Astrocyte of the spinal cord (primary cell): Measurements from ENCODE around the gene ZNF469.

Source experiments
- DNase-seq: peaks from one replicate; pipeline ENCODE4 v3.0.0; 2011; ENCODE audit warnings: low read depth, low spot score
- H3K4me3 ChIP-seq: 2 replicates; pipeline ENCODE4 v1.5.1; 2011; ENCODE audit warnings: low read depth, mild to moderate bottlenecking, low read length, moderate library complexity
- in situ Hi-C: cut with HindIII; loops from 2 replicates; pipeline ENCODE4 v1.10.0; 2017; ENCODE audit warnings: low sequenced_read_pairs
- TF ChIP-seq, protein P1 (sequence below): IDR thresholded peaks from 2 replicates; pipeline ENCODE4 v1.5.1; 2012; ENCODE audit warnings: low read depth, mild to moderate bottlenecking, low read length, inconsistent platforms

ZNF469 gene

GRCh38 chr16:88419790-88420189 lies 37.0 kb downstream of the ZNF469 start:
- H3K4me3 ChIP-seq: no peak overlapping the region
- in situ Hi-C loops: no loop called here
- no peak for DNase-seq
- TF ChIP-seq, protein P1, sequence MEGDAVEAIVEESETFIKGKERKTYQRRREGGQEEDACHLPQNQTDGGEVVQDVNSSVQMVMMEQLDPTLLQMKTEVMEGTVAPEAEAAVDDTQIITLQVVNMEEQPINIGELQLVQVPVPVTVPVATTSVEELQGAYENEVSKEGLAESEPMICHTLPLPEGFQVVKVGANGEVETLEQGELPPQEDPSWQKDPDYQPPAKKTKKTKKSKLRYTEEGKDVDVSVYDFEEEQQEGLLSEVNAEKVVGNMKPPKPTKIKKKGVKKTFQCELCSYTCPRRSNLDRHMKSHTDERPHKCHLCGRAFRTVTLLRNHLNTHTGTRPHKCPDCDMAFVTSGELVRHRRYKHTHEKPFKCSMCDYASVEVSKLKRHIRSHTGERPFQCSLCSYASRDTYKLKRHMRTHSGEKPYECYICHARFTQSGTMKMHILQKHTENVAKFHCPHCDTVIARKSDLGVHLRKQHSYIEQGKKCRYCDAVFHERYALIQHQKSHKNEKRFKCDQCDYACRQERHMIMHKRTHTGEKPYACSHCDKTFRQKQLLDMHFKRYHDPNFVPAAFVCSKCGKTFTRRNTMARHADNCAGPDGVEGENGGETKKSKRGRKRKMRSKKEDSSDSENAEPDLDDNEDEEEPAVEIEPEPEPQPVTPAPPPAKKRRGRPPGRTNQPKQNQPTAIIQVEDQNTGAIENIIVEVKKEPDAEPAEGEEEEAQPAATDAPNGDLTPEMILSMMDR: no peak

DNA sequence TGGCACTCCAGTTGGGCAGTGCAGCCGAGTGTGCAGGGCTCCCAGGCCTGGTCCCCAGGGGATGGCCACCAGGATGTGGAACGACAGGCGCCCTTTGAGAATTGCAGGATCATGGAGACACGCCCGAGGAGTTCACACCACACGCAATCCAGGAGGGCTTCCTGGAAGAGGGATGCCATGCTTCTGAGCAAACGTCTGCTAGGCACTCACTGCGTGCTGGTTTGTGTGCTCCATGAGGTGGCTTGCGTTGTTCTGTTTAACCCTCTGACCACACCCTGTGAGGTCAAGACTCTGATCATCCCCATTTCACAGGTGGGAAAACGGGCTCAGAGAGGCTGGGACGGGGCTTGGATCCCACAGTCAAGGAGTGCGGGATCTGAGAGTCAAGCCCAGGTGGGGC lies 37.7 kb downstream of the ZNF469 start:
- no peak for DNase-seq
- no peak overlapping the region for H3K4me3 ChIP-seq
- TF ChIP-seq, protein P1: no peak
- in situ Hi-C loops: no loop called here

DNA sequence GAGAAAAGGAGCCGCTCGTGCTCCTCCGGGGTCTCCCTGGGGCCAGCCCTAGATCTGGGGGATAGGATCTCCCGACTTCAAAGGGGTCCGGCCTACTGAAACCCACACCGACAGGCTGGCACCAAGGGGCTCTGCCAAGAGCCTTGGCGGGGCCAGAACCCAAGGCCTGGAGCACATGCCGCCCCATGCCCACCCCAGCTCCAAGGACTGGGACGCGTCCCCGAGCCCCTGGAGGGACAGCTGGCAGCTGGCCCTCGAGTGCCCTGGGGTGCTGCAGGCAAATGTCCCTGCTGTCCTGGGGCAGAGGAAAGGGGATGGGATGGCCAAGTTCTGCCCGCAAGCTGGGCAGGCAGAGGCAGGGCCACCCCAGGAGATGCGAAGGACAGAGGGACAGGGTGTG lies 38.5 kb downstream of the ZNF469 start:
- TF ChIP-seq, protein P1: no peak
- DNase-seq: no peak
- no peak overlapping the region for H3K4me3 ChIP-seq
- in situ Hi-C loops: no loop called here

DNA sequence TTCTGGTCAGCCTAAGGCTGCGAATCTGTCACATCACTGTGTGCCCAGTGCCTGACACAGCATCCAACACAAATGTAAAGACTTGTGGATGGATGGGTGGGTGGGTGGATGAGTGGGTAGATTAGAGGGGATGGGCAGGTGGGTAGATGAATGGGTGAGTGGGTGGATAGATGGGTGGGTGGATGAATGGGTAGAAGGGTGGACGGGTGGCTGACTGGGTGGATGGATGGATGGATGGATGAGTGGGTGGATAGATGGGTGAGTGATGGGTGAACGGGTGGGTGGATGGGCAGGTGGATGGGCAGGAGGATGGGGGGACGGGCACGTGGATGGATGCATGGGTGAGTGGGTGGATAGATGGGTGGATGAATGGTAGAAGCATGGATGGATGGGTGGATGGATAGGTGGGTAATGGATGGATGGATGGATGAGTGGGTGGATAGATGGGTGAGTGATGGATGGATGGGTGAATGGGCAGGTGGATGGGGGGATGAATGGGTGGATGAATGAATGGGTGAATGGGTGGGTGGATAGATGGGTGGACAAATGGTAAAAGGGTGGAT lies 39.2 kb downstream of the ZNF469 start:
- H3K4me3 ChIP-seq: no peak overlapping the region
- TF ChIP-seq, protein P1: no peak
- DNase-seq: no peak
- in situ Hi-C loops: no loop called here

DNA sequence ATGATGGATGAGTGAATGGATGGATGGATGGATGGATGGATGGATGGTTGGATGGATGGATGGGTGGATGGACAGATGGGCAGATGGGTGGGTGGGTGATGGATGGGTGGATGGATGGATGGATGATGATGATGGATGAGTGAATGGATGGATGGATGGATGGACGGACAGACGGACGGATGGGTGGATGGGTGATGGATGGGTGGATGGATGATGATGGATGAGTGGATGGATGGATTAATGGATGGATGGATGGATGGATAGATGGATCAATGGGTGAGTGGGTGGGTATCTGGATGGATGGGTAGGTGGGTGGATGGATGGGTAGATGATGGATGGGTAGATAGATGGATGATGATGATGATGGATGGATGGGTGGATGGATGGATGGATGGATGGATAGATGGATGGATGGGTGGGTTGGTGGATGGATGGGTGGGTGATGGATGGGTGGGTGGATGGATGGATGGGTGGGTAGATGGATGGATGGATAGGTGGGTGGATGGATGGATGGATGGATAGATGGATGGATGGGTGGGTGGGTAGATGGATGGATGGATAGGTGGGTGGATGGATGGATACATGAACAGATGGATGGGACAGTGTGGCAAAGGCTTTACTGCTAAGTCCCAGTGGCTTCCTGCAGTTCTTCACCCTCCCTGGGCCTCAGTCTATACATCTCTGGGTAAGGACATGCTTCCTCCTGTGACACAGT lies 40.1 kb downstream of the ZNF469 start:
- DNase-seq: no peak
- no peak overlapping the region for H3K4me3 ChIP-seq
- in situ Hi-C loops: no loop called here
- TF ChIP-seq, protein P1: no peak

DNA sequence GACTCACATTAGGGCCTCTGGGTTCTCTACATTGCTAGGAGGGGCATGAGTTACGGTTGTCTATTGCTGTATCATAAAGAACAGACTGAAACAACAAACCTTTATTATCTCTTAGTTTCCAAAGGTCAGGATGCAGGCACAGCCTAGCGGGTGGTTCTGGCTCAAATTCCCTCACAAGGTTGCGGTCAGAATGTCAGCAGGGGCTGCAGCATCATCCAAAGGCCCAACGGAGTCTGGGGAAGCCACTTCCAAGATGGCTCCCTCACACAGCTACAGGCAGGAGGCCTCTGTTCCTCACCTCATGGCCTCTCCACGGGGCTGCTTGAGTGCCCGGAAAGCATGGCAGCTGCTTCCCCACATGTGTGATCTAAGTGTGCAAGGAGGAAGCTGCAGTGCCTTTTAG lies 40.7 kb downstream of the ZNF469 start:
- no peak overlapping the region for H3K4me3 ChIP-seq
- TF ChIP-seq, protein P1: no peak
- peak; percentile 72 for DNase-seq
- in situ Hi-C loops: no loop called here
